Liver (tissue), 3 donors: ENCODE data around the gene NFATC1.

ENCODE experiments used
- CTCF ChIP-seq: fragments of 150-350 bp; IDR thresholded peaks from 2 replicates; pipeline ENCODE4 v1.5.1; 2017; ENCODE audit warnings: improper control_type of control experiment, low read depth, low read length; ENCODE audit not compliant: missing input control
- JUND ChIP-seq, 2 donors: IDR thresholded peaks; 2 replicates each; pipeline ENCODE4 v1.6.1; 2016; ENCODE audit warnings: antibody characterized with exemption in 2 of 2
- RAD21 ChIP-seq, 2 donors: IDR thresholded peaks; 2 replicates each; pipeline ENCODE4 v1.6.1; 2016; ENCODE audit warnings: antibody characterized with exemption in 2 of 2, mild to moderate bottlenecking in 2 of 2
- REST ChIP-seq: IDR thresholded peaks from 2 replicates; pipeline ENCODE4 v1.6.1; 2016; ENCODE audit warnings: antibody characterized with exemption, mild to moderate bottlenecking
- donor health status: healthy.
- donor health status: healthy.

GRCh38 chr18:79422783-79423165 lies 27.0 kb downstream of the NFATC1 start:
- TF ChIP-seq CTCF (no peak), REST (no peak), JUND (IDR thresholded peaks at IDR 0.05) (no peak), RAD21 (IDR thresholded peaks at IDR 0.05) (no peak)
